Measurements from ENCODE around the gene PTPRJ.

The PTPRJ gene

GRCh38 chr11:47995360-47995769 lies 15.0 kb downstream of the PTPRJ start:
- no peak for DNase-seq (ENCODE audit: low spot score)

GRCh38 chr11:47997063-47998053 lies 17.0 kb downstream of the PTPRJ start:
- no peak for DNase-seq (ENCODE audit: low spot score)

GRCh38 chr11:47998345-47998732 lies 18.0 kb downstream of the PTPRJ start:
- no peak for DNase-seq (ENCODE audit: low spot score)

DNA sequence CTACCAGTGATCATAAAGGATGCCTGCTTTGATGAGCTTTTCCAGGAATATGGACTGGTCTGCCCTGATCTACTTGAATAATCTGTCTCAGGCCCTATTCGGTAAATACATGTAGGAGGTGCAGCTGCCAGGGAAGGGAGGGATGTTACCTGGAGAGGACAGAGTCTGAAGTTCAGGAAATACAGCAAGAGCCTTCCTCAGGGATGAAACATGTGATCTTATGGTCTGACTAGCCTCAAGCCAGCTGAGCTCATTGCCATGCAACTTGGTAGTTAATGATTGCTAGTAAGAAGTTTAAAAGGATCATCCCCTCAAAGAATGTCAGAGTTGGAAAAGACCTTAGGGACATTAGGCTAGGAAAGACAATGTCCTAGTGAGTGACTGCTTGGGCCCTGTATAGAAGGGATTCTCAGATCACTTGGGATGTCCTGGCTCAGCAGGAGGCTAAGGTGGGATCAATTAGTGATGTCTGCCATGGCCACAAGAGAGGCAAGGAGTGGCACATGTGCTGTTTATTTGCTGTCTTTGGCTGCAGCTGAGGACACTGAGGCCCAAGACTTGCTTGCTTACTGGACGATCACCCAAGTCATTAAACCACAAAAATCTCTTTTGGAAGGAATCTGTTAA lies 18.5 kb downstream of the PTPRJ start:
- DNase-seq (ENCODE audit: low spot score) = no peak

DNA sequence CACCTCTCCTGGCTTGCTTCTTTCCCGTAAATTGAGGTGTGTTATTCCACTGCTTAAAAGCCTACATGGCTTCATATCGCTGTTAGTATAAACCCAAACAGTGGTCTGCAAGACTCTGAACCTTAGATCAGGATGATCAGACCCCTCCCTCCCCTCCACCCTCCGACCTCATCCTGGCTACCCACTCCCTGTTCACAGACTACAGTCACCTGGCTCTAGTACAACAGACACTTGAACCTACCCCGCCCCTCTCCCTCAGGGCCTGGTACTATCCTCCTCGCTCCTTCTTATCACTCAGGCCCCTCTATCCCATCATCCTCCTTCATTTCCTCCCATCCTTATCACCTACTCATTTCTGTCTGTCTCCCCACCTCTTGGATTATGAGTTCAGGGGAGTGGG lies 20.1 kb downstream of the PTPRJ start:
- DNase-seq (ENCODE audit: low spot score) = no peak

DNA sequence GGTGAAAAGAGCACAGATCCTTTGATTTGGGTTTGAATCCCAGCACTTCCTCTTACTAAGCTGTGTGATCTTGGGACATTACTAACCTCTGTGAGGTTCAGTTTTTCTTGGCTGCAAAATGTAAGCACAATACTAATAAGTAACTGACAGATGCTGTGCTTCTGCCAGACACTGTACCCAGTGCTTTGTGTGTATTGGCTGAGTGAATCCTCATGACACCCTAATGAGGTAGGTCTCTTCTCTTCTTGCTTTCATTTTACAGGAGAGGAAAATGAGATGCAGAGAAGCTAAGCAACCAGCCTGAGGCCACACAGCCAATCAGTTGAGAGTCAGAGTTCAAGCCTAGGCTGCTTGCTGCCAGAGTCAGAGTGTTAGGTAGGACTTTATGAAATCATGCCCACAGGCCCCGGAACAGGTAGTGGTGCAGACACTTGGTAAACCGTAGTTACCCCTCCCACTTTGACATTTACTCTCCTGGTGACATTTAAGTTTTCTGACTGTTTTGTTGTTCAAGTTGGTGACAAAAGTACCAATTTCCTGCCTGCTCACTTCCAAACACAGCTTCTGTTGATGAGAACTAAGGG lies 21.2 kb downstream of the PTPRJ start:
- no peak for DNase-seq (ENCODE audit: low spot score)

- DNase-seq (ENCODE audit: low spot score) = no peak
These were observed 22.2 kb downstream of the PTPRJ start for GRCh38 chr11:48002561-48002960.

DNA sequence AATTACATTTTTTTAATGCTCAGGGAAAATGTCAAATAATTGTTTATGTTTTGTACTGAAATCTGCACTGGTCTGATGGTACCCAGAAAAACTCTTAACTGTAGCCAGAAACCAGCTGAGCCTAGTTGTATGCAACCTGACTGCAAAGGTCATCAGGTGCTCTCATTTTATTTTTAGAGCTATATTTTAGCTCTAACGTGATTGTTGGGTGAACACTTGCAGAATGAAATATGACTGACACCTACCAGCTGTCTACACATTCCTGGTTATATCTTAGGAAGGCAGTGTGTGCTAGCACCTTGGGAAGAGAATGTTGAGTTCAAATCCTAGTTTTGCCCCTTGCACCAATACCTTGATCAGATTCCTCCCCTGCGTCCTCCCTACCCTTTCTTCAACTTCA lies 23.6 kb downstream of the PTPRJ start:
- no peak for DNase-seq (ENCODE audit: low spot score)

GRCh38 chr11:48004456-48004855 lies 24.1 kb downstream of the PTPRJ start:
- no peak for DNase-seq (ENCODE audit: low spot score)

DNA sequence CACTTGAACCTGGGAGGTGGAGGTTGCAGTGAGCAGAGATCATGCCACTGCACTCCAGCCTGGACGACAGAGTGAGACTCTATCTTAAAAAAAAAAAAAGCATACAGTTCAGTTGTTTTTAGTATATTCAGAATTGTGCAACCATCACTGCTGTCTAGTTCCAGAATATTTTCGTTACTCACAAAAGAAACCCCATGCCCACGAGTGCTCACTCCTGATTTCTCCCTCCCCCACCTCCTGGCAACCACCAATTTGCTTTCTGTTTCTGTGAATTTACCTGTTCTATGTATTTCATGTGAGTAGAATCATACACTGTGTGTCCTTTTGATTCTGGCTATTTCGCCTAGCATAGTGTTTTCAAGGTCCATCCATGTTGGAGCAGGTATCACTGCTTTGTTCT lies 24.8 kb downstream of the PTPRJ start:
- DNase-seq (ENCODE audit: low spot score) = no peak

DNA sequence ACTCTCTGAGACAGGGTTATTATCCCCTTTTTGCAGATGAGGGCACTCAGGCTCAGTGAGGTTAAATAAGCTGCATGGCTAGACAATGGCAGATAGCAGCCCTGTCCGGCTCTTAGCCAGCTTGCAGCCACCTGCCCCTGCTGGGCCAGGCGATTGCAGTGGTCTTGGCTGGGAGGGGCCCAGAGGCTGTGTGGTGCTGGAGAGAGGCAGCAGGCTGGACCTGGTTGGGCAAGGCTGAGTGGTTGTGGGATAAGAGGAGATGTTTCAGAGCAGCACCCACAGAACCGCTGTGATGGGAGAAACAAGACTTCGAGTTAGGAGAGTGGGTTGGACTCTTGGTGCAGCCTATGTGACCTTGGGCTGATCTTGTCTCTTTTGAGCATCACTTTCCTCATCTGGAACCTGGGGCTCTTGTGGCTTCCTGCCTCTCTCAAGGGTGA lies 25.5 kb downstream of the PTPRJ start:
- no peak for DNase-seq (ENCODE audit: low spot score)

DNA sequence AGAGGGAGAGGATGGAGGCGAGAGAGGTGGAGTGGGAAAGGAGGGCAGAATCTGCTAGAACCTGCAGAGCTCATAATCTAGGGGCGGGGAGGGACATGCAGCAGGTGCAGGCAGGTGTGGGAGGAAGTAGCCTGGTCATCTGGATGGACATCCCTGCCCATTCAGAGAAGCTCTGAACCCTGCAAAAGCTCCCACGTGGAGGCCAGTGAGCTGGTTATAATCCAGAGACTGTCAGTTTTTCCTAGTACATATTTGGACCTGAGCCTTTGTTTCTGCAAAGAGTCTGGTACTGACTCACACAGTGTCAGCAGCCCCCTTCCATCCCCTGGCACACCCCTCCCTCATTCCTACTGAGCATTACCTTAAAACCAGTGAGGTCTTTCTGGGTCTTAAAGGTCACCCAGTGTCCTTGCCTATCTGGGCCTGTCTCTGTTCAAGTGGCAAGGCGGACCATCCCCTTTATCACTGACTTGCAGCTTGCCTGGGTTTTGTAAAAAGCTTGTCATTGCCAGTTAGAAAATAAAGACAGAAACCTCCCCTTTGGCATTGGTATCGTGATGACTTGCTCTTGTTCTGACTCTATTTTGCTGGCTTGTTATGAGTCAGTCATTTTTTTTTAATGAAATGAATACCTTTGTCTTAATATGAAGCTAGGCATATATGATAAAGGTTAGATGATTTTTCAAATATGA lies 26.1 kb downstream of the PTPRJ start:
- DNase-seq (ENCODE audit: low spot score) = no peak

GRCh38 chr11:48007677-48008076 lies 27.3 kb downstream of the PTPRJ start:
- no peak for DNase-seq (ENCODE audit: low spot score)

GRCh38 chr11:48008951-48009270 lies 28.6 kb downstream of the PTPRJ start:
- no peak for DNase-seq (ENCODE audit: low spot score)

- DNase-seq (ENCODE audit: low spot score) = no peak
These were observed 30.9 kb downstream of the PTPRJ start for GRCh38 chr11:48011102-48011797.

DNA sequence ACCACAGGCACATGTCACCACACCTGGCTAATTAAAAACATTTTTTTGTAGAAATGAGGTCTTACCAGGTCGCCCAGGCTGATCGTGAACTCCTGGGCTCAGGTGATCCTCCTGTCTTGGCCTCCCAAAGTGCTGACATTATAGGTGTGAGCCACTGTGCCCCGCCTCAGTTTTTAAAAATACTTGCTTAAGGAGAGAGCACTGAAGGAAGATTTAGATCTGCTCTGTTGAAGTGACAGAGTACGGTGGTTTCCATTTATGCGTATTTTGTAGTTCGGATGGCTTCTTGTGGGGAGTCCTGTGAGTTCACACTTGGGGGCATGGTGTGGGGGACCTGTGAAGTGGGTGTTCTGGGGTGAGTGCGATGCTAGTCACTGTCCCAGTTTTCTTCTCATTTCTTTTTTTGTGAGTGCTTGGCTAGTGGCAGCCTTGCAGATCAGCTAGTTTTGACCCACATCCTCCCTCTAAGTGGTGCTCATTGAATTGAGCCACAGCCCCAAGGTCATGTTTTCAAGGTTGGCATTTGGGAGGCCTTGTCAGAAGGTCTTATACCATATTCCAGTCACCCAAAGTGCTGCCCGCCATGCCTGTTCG lies 31.5 kb downstream of the PTPRJ start:
- DNase-seq (ENCODE audit: low spot score) = no peak

DNA sequence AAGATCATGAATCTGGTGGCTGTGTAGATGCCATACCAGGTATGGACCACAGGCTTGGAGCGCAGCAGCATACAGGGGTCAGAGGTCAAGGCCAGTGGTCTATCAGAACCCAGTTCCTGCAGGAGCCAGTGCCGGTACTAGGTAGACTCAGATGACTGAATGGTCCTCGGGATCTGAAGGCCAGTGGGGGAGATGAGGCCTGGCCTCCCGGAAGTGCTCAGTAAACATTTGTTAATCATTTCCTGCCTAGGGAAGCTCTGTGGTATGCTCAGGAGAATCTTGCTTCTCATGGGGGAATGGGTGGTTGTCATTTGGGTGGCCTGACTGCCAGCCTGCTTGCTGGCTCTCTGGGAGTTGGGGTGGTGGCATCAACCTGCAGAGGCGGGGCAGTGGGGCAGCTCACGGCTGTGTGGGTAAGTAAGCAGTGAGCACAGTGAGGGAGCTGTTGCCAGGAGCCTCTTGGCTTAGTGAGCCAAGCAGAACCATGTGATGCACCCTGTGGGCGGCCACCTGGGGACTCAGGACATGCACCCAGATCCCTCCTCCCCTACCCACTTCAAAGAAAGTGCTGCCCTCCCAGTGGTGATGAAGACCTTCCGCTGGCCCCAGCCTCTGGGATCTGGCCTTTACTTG lies 33.0 kb downstream of the PTPRJ start:
- DNase-seq (ENCODE audit: low spot score) = no peak

DNA sequence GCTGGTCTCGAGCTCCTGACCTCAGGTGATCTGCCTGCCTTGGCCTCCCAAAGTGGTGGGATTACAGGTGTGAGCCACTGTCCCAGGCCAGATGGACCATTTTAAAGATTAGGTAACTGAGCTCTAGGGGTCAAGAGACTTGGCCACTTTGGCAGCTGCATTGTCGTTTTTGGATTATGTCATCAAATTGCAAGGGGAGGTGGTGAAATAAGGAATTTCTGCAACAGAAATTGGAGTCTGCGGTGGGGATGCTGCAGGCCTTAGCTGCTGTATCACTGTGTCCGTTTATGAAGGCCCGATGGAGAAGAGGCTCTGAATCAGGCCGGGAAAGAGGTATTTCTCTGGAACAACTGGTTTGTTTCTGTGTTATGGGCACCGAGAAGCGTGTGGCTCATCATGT lies 34.6 kb downstream of the PTPRJ start:
- no peak for DNase-seq (ENCODE audit: low spot score)

- DNase-seq (ENCODE audit: low spot score) = no peak
These were observed 36.9 kb downstream of the PTPRJ start for GRCh38 chr11:48017105-48017830.

GRCh38 chr11:48017831-48018527 lies 37.6 kb downstream of the PTPRJ start:
- DNase-seq (ENCODE audit: low spot score) = no peak
